ENCODE data around the gene CNOT6. TPM values are rescaled to one million over a fixed set of nuclear protein-coding genes. Genes with fewer than 3 reads are reported as not detected.

Gene CNOT6
- total and polyA plus RNA-seq, 8 donors = 3.8 to 14.1 (median 5.9) TPM

- 33 to 40% methylated on average over 20 to 25 of the region's 25 CpGs for WGBS, 2 donors
- FAIRE-seq = no peak
- H3K9me3 ChIP-seq = no peaks in the 10 kb centered on the region
Measured at GRCh38 chr5:180595381-180596114, 101.4 kb downstream of the CNOT6 start.

GRCh38 chr5:180596115-180596667 lies 102.0 kb downstream of the CNOT6 start:
- peak; percentile 22 to 53 (median 33) for ATAC-seq
- no peaks in the 10 kb centered on the region for H3K27me3 ChIP-seq

More at GRCh38 chr5:180595381-180596114, 101.4 kb downstream of the CNOT6 start:
- H3K36me3 ChIP-seq = no peaks in the 10 kb centered on the region
- peaks cover 9 to 16% (median 11%) of the 10 kb centered on the region in 3 donors for H3K4me1 ChIP-seq
- DNase-seq = peak; percentile 62 to 85 (median 72)
- TF ChIP-seq CTCF (IDR thresholded peaks at IDR 0.05) = no peak
- intact Hi-C loops (cut with DNase I) = no loop called here
- H3K4me3 ChIP-seq = no peak overlapping the region
- H3K27me3 ChIP-seq = peaks cover 0 to 4% (median 0%) of the 10 kb centered on the region in 4 donors
- ATAC-seq = peak; percentile 79 to 92 (median 85)
- H3K27ac ChIP-seq = peak overlapping the region in 3 of 4 donors; percentile 2 to 58 (median 6)

GRCh38 chr5:180596668-180597231 lies 102.6 kb downstream of the CNOT6 start:
- Histone ChIP-seq H3K36me3 (no peaks in the 10 kb centered on the region), H3K27me3 (no peaks in the 10 kb centered on the region), H3K9me3 (no peaks in the 10 kb centered on the region), H3K4me1 (peaks cover 8 to 12% (median 9%) of the 10 kb centered on the region in 3 donors), H3K27ac (no peak overlapping the region), H3K4me3 (no peak overlapping the region)
- DNase-seq (peak in 2 of 6 donors; percentile 13 to 62), ATAC-seq (peak in 2 of 4 donors; percentile 7 to 23), FAIRE-seq (no peak)
- 64 to 67% methylated on average over 20 to 24 of the region's 24 CpGs for WGBS, 2 donors
- TF ChIP-seq CTCF (IDR thresholded peaks at IDR 0.05) = no peak
- intact Hi-C loops (cut with DNase I) = no loop called here

More at GRCh38 chr5:180596115-180596667, 102.0 kb downstream of the CNOT6 start:
- intact Hi-C loops (cut with DNase I) = no loop called here
- TF ChIP-seq CTCF (IDR thresholded peaks at IDR 0.05) = no peak
- H3K9me3 ChIP-seq = no peaks in the 10 kb centered on the region
- H3K4me1 ChIP-seq = peaks cover 8 to 12% (median 9%) of the 10 kb centered on the region in 3 donors
- H3K4me3 ChIP-seq = no peak overlapping the region
- H3K27ac ChIP-seq = peak overlapping the region in 2 of 4 donors; percentile 6 to 58
- no peaks in the 10 kb centered on the region for H3K36me3 ChIP-seq
- 84 to 86% methylated on average over 12 of the region's 12 CpGs for WGBS, 2 donors
- peak in 2 of 6 donors; percentile 9 to 69 for DNase-seq
- no peak for FAIRE-seq

GRCh38 chr5:180598316-180598701 lies 104.1 kb downstream of the CNOT6 start:
- ATAC-seq = no peak
- 88 to 95% methylated on average over 9 of the region's 9 CpGs for WGBS, 2 donors
- no peaks in the 10 kb centered on the region for H3K27me3 ChIP-seq
- TF ChIP-seq CTCF (IDR thresholded peaks at IDR 0.05) = no peak
- peaks cover 8 to 12% (median 9%) of the 10 kb centered on the region in 3 donors for H3K4me1 ChIP-seq
- no peak overlapping the region for H3K27ac ChIP-seq
- peak in 2 of 6 donors; percentile 5 to 42 for DNase-seq
- H3K4me3 ChIP-seq = no peak overlapping the region
- intact Hi-C loops (cut with DNase I) = no loop called here
- H3K36me3 ChIP-seq = no peaks in the 10 kb centered on the region
- no peaks in the 10 kb centered on the region for H3K9me3 ChIP-seq
- no peak for FAIRE-seq

All from pancreas (tissue), 10 donors.